T-helper 2 cell treated with Interferon-gamma antibody and Interleukin-4, amounts not matched to agents 5 μg/mL and 100 μg/mL, for 36 hours (primary cell): ENCODE measurements around the gene HDAC7.

Source experiments
- DNase-seq: peaks from one replicate; pipeline ENCODE4 v3.0.0; 2021; ENCODE audit warnings: low spot score
- H3K27ac Mint-ChIP-seq: one replicate; pipeline ENCODE4 v1.8.0; 2021; ENCODE audit warnings: mild to moderate bottlenecking, mixed read lengths
- H3K27me3 Mint-ChIP-seq: one replicate; pipeline ENCODE4 v1.8.0; 2021; ENCODE audit warnings: low read depth, mixed read lengths
- H3K36me3 Mint-ChIP-seq: one replicate; pipeline ENCODE4 v1.8.0; 2021; ENCODE audit warnings: low read depth, mixed read lengths
- H3K4me1 Mint-ChIP-seq: one replicate; pipeline ENCODE4 v1.8.0; 2021; ENCODE audit warnings: low read depth, mixed read lengths
- H3K4me3 Mint-ChIP-seq: one replicate; pipeline ENCODE4 v1.8.0; 2022; ENCODE audit warnings: mild to moderate bottlenecking, moderate library complexity, mixed read lengths
- H3K9me3 Mint-ChIP-seq: one replicate; pipeline ENCODE4 v1.8.0; 2021; ENCODE audit warnings: mixed read lengths

The HDAC7 gene

DNA sequence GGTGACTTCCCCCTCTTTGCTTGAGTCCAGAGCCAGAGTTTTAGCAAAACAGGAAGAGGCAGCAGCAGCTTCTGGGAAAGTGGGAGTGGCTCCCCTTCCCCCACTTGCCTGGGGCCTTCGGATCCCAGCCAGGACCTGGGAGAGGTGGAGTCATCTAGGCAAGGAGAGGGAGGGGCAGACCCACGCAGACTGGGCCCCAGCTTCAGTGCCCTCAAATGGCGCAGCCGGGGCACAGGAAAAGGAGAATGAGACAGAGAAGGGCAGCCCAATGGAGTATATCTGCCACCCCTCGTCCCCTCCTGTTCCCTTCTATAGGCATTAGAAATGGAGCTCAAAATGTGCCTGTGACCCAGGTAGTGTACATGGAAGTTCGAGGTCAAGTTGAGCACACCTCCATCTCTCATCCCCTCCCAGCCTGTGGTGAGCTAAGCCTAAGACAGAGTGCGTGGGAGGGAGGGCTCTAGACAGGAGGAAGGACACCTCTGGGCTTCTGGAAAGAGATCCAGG is 9.3 kb upstream of the HDAC7 start:
- H3K27me3 Mint-ChIP-seq: no peaks in the 10 kb centered on the region
- peak overlapping the region; percentile 41 for H3K4me3 Mint-ChIP-seq
- H3K4me1 Mint-ChIP-seq: peaks cover 68% of the 10 kb centered on the region
- no peaks in the 10 kb centered on the region for H3K9me3 Mint-ChIP-seq
- peak overlapping the region; percentile 29 for H3K27ac Mint-ChIP-seq
- H3K36me3 Mint-ChIP-seq: peaks cover 2% of the 10 kb centered on the region
- DNase-seq: no peak

DNA sequence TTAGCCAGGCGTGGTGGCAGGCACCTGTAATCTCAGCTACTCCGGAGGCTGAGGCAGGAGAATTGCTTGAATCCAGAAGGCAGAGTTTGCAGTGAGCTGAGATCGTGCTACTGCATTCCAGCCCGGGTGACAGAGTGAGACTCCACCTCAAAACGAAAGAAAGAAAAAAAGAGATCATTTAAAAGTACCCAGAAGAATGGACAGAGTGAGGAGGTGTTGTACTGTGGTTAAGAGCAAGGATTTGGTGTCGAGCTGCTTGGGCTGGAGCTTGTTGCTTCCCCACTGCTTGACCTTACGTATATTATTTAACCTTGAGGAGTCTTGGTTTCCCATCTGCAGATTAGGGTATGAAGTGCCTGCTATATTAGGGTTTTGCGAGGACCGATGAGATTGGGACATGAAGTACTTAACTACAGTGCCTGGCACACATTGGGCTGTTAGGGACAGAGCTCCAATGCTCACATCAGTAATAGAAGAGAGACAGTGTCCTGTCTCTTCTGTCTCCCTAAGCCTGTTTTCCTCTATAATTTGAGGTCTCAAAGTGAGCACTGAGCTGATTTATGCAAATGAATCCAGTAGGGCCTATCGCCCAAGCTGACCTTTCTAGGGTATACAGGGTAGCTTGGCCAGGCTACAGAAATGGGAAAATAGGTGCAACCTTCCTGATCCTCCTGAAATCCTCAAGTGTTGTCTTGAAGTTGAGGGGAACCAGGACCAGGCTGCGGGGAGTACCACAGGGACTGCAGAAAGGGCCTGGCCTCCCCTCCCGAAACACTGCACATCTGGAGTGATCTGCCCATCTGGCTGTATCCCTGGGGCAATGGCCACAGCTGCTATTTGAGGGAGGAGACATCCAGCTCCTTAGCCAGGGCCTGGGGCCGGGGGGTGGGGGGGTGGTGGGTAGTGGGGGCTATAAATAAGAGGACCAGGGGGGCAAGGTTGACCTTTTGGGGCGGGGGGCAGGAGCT is 8.6 kb upstream of the HDAC7 start:
- Mint-ChIP-seq H3K4me3 (no peak overlapping the region), H3K4me1 (peaks cover 67% of the 10 kb centered on the region), H3K27ac (peak overlapping the region; percentile 59), H3K27me3 (no peaks in the 10 kb centered on the region), H3K9me3 (no peaks in the 10 kb centered on the region), H3K36me3 (peaks cover 2% of the 10 kb centered on the region)
- DNase-seq: no peak

DNA sequence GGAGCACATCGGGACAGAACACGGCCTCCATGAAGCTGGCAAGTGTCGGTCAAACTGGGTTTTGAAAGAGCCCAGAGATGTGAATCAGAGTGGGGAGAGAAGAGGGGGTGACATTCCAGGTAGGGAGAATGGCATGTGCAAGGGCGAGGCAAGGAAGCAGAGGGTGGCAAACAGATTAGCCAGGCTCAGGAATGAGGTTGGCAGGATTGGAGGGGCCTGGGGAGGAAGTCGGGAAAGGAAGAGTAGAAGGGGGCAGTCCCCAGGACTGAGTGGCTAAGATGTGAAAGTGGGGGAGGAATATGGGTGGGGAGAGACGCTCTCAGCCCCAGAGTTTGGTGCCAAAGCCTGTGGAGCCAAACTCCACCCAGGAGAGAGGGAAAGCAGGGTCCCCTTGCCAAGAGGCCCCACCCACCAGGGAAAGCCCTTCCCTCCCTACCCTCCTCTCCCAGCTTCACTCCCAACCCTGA is 5.5 kb upstream of the HDAC7 start:
- peaks cover 2% of the 10 kb centered on the region for H3K36me3 Mint-ChIP-seq
- H3K4me3 Mint-ChIP-seq: peak overlapping the region; percentile 52
- H3K27me3 Mint-ChIP-seq: no peaks in the 10 kb centered on the region
- peaks cover 63% of the 10 kb centered on the region for H3K4me1 Mint-ChIP-seq
- H3K27ac Mint-ChIP-seq: peak overlapping the region; percentile 10
- DNase-seq: no peak
- no peaks in the 10 kb centered on the region for H3K9me3 Mint-ChIP-seq

DNA sequence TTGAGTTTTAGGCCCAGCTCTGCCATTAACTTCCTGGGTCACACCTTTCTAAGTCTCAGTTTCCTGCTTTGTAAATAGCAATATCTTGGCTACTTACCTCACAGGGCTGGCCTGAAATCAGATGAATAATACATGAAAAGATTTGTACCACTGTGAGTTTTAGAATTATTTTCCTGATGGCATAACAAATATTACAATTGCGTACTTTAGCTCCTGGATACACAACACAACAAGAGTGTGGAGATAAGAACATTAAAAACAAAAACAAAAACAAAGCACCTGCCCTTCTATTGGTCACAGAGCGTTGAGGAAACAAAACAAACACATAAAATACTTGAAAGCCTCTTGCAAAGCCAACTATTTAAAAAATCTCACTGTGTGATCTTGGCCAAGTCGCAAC is 4.9 kb upstream of the HDAC7 start:
- H3K4me3 Mint-ChIP-seq: peak overlapping the region; percentile 52
- peak overlapping the region; percentile 90 for H3K27ac Mint-ChIP-seq
- no peak for DNase-seq
- no peaks in the 10 kb centered on the region for H3K27me3 Mint-ChIP-seq
- no peaks in the 10 kb centered on the region for H3K9me3 Mint-ChIP-seq
- peaks cover 61% of the 10 kb centered on the region for H3K4me1 Mint-ChIP-seq
- H3K36me3 Mint-ChIP-seq: peaks cover 2% of the 10 kb centered on the region

DNA sequence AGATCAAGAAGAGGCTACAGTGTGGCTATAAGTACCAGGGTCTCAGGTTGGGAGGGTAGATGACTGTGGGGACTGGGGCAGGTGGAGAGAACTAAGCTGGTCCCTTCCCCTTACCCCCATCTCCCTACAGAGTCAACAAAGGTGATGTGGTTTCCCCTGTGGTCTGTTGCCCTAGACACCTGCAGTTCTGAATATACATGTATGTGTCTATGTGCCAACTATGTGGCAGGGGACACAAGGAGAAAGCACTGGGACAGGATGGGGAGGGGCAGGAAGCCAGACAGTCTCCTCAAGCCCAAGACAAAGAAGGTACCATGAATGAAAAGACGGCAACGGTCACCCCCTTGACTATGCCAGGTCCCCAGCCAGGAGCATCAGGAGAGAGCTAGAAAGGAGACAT is 4.5 kb upstream of the HDAC7 start:
- DNase-seq: no peak
- peaks cover 2% of the 10 kb centered on the region for H3K36me3 Mint-ChIP-seq
- H3K4me3 Mint-ChIP-seq: peak overlapping the region; percentile 52
- peaks cover 57% of the 10 kb centered on the region for H3K4me1 Mint-ChIP-seq
- no peaks in the 10 kb centered on the region for H3K27me3 Mint-ChIP-seq
- H3K27ac Mint-ChIP-seq: peak overlapping the region; percentile 90
- no peaks in the 10 kb centered on the region for H3K9me3 Mint-ChIP-seq

DNA sequence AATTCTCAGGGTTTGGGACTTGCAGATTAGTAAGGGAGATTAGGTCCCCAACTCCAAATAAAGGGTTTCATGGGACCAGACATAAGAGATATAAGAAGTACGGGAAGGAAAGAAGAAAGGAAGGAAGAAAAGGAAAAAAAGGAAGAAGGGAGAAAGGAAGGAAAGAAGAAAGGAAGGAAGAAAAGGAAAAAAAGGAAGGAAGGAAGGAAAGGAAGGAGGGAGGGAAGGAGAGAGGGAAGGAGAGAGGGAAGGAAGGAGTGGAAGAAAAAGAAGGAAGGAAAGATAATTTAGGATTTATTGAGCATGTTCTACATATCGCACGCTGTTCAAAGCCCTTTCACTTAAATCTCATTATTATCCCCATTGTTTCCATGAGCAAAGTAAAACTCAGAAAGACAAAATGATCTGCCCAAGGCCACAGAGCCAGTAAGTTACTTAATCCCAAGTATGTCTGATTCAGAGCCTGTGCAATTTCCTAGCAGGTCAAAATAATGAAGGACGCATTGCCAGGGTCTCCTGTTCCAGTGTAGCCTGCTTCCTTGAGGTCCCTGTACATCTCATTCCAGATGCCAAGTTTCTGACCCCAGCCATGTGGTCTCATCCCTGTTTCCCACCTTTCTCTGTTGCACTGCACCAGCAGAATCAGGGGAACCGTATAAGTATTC is 3.9 kb upstream of the HDAC7 start:
- peak overlapping the region; percentile 52 for H3K4me3 Mint-ChIP-seq
- peaks cover 3% of the 10 kb centered on the region for H3K36me3 Mint-ChIP-seq
- H3K27ac Mint-ChIP-seq: peak overlapping the region; percentile 90
- DNase-seq: no peak
- H3K9me3 Mint-ChIP-seq: no peaks in the 10 kb centered on the region
- no peaks in the 10 kb centered on the region for H3K27me3 Mint-ChIP-seq
- peaks cover 52% of the 10 kb centered on the region for H3K4me1 Mint-ChIP-seq

DNA sequence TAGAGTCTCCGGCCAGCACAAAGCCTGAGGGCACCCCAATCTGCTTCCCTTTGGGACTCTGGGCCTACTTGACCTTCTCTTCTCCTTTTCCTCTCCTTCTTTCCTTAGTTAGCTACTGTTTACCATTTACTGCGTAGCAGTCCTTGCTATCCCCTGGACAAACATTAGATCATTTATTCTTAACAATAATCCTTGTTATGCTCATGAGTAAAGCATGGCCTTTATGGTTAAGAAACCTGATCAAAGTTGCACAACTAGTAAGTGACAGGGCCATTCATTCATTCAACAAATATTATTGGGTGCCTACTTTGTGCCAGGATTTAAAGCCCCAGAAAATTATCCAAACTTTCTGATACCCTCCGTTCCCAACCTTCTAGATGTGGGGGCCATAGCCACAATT is 3.2 kb upstream of the HDAC7 start:
- Mint-ChIP-seq H3K36me3 (peaks cover 10% of the 10 kb centered on the region), H3K9me3 (no peaks in the 10 kb centered on the region), H3K27ac (peak overlapping the region; percentile 16), H3K4me3 (no peak overlapping the region), H3K4me1 (peaks cover 52% of the 10 kb centered on the region), H3K27me3 (no peaks in the 10 kb centered on the region)
- no peak for DNase-seq

DNA sequence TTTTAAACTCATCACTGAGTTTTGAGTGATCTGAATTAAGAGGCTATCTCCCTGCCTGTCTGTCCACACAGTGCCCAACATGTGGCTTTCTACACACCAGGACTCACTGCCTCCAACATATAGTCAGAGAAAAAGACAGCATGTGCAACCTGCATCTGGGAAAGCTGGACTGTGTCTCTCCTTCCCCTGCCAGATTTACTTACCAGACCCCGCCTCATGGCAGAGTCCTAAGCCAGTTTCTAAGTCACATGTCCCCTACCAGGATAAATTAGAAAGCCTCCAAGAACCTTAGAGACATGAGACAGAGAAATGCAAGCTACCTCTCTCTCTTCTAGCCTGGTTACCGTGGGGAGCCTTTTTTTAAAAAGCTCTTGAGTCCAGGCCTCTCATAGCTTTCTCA is 2.7 kb upstream of the HDAC7 start:
- Mint-ChIP-seq H3K27ac (no peak overlapping the region), H3K36me3 (peaks cover 14% of the 10 kb centered on the region), H3K4me3 (no peak overlapping the region), H3K27me3 (no peaks in the 10 kb centered on the region), H3K4me1 (peaks cover 56% of the 10 kb centered on the region), H3K9me3 (no peaks in the 10 kb centered on the region)
- DNase-seq: no peak

DNA sequence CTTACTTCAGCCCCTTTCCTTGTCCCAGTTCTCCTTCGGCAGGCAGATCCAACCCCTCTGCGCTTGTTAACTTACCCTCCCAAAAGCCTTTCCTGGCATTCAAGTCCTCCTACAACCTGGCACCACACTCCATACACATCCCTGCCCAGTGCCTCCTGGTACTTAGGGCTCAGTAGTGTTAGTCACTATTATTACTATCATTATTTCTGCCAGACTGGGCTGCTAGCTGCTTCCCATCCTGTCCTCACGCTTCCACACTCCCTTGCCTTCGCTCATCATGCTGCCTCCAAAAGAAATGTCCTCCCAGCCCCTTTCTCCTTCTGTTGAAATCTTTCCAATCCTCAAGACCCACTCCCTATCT is 1.6 kb upstream of the HDAC7 start:
- Mint-ChIP-seq H3K4me1 (peaks cover 60% of the 10 kb centered on the region), H3K9me3 (no peaks in the 10 kb centered on the region), H3K27me3 (no peaks in the 10 kb centered on the region), H3K4me3 (peak overlapping the region; percentile 91), H3K27ac (peak overlapping the region; percentile 91), H3K36me3 (peaks cover 18% of the 10 kb centered on the region)
- DNase-seq: no peak

DNA sequence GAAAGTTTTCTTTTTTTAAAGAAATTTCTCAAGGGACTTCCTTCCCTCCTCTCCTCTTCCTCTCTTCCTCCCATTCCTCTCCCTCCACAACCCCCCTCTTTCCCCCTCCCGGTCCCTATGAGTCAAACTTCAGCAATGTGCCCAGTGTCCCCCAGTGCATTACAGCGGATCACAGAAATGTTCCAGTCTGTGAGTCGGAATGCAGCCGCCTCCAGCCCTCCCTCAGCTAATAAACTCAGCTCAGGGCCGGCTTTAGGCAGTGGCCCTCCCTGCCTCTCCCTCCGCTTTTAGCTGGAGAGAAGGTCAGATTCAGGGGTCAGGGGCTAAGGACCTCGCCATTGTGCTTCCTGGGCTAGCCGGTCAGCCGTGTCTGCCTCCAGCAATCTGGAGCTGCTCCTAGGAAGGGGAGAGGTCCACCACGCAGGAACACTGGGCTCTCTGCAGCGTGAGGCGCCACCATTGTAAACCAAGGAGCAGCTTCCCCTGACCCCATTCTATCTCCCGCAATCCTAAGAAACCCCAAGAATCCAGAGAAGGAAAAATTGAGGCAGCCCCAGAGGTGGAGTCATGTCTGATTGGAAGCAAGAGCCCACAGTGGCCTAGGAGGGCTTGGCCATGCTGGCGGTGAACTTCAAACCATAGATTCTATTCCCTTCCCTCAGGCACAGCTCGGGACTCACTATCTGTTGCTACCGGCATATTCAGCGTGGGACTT is 1.1 kb upstream of the HDAC7 start:
- H3K27me3 Mint-ChIP-seq: no peaks in the 10 kb centered on the region
- H3K4me3 Mint-ChIP-seq: peak overlapping the region; percentile 91
- H3K36me3 Mint-ChIP-seq: peaks cover 21% of the 10 kb centered on the region
- H3K27ac Mint-ChIP-seq: peak overlapping the region; percentile 91
- no peaks in the 10 kb centered on the region for H3K9me3 Mint-ChIP-seq
- DNase-seq: no peak
- peaks cover 64% of the 10 kb centered on the region for H3K4me1 Mint-ChIP-seq

DNA sequence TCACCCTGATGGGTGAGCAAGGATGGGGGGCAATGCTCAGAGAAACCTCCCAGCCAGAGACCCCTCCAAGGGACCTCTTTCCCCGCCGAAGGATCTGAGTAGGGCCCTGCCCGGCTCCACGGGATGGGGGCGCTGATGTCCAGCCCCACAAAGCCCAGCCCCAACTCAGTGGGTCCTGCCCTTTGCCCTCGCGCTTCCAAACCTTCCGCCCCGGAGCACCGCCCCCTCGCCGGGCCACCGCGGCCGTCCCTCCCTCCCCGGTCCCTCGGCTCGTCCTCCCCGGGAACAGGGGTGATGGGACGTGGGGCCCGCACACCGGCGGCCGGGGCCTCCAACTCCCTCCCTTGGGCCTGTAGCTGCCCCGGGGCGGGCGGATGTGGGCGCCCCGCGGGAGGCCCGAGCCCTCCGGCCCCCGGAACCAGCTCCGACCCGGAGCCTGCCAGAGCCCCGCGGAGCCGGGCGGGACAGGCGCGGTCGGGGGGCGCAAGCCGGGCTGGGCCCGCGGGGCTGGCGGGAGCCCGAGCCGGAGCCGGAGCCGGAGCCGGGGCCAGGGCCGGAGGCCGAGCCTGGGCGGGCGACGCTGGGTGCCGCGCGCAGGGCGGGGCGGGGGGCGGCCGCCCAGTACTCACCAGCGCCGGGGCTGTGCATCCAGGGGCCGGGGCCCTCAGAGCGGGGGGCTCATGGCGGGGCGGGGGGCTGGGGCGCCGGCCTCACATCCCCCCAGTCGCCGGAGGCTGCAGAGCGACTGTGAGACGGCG is 386 bp downstream of the HDAC7 start:
- Mint-ChIP-seq H3K4me3 (peak overlapping the region; percentile 87), H3K9me3 (no peaks in the 10 kb centered on the region), H3K27ac (peak overlapping the region; percentile 86), H3K4me1 (peaks cover 65% of the 10 kb centered on the region), H3K27me3 (no peaks in the 10 kb centered on the region), H3K36me3 (peaks cover 31% of the 10 kb centered on the region)
- peak; percentile 64 for DNase-seq

DNA sequence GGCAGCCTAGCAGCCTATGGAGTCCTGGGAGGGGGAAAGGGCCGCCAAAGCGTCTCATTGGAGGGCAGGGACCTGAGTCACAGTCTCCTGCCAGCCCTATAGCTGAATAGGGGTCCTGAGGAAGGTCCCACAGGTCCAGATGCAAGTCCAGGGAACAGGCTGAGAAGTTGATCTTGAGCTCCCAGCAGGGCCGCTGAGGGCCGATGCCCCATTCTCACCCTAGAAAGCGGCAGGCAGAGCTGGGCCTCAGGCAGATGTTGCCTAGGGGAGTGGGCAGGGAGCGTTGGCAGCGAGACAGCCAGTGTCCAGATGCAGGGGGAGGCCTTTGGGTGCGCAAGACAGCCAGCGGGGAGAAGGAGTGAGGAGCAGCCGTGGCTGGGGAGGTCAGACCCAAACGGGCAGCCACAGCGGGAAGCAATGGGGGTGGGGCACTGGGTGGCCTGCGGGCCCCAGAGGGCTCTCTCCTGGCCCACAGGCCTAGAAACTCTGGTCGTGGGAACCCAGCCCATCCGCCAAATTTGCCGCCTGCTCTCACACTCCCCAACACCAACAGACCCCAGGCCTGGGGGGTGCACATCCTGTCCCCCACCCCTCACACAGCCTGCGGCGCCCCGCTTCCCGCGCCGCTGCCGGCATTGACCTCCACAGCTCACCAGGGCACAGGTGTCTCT is 1.1 kb downstream of the HDAC7 start:
- peak; percentile 41 for DNase-seq
- Mint-ChIP-seq H3K27ac (peak overlapping the region; percentile 86), H3K4me1 (peaks cover 64% of the 10 kb centered on the region), H3K9me3 (no peaks in the 10 kb centered on the region), H3K27me3 (no peaks in the 10 kb centered on the region), H3K4me3 (peak overlapping the region; percentile 87), H3K36me3 (peaks cover 37% of the 10 kb centered on the region)

DNA sequence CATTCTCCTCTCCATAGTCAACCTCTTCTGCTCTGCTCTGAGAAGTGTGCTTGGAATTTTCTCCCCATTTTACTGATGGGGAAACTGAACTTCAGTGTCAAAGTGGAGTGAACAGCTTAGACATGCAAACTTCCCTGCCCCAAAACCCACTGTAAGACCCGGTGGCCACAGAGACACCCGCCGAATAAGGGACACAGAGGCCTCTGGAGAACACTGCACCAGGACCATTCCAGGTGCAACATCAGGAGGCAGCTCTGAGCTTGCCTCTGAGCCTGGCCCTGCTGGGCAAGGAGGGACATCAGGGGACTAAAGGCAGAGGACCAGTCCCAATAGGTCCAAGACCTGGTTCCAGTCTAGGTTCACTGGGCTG is 1.7 kb downstream of the HDAC7 start:
- no peak for DNase-seq
- peak overlapping the region; percentile 87 for H3K4me3 Mint-ChIP-seq
- H3K27me3 Mint-ChIP-seq: no peaks in the 10 kb centered on the region
- peaks cover 66% of the 10 kb centered on the region for H3K4me1 Mint-ChIP-seq
- peak overlapping the region; percentile 86 for H3K27ac Mint-ChIP-seq
- H3K36me3 Mint-ChIP-seq: peaks cover 37% of the 10 kb centered on the region
- no peaks in the 10 kb centered on the region for H3K9me3 Mint-ChIP-seq
